Breast epithelium (tissue), 4 donors: ENCODE results near the gene TSHR. TPM values are rescaled to one million over a fixed set of nuclear protein-coding genes. Genes with fewer than 3 reads are reported as not detected.

ENCODE experiments used
- DNase-seq, 2 donors: peaks; one replicate each; pipeline ENCODE4 v3.0.0-alpha.2; 2019; ENCODE audit warnings: low spot score in 2 of 2
- H3K27ac ChIP-seq, 2 donors: fragments of 200-600 bp; sonication (generic) in 1 of 2; one replicate each; pipeline ENCODE4 v1.5.1; 2016 to 2019; ENCODE audit warnings: mild to moderate bottlenecking in 1 of 2
- H3K27me3 ChIP-seq, 2 donors: fragments of 200-600 bp; sonication (generic) in 1 of 2; one replicate each; pipeline versions ENCODE4 v1.5.1 to v1.6.0; 2017 to 2019; ENCODE audit warnings: control low read depth in 1 of 2, mild to moderate bottlenecking in 1 of 2
- H3K36me3 ChIP-seq: fragments of 200-600 bp; one replicate; pipeline ENCODE4 v1.5.1; 2019
- H3K4me1 ChIP-seq, 2 donors: fragments of 200-600 bp; sonication (generic); one replicate each; pipeline ENCODE4 v1.5.1; 2016 to 2019; ENCODE audit warnings: control low read depth in 1 of 2
- H3K4me3 ChIP-seq, 3 donors: fragments of 200-600 bp; sonication (generic); 1 replicate in 2 of 3; 2 replicates in 1 of 3; pipeline ENCODE4 v1.5.1; 2016 to 2019; ENCODE audit warnings: mild to moderate bottlenecking in 3 of 3, moderate library complexity in 2 of 3
- H3K9me3 ChIP-seq, 2 donors: fragments of 200-600 bp; sonication (generic) in 1 of 2; one replicate each; pipeline ENCODE4 v1.5.1; 2016 to 2019; ENCODE audit warnings: control low read depth in 1 of 2
- CTCF ChIP-seq, 3 donors: fragments of 450-650 bp; IDR thresholded peaks; one replicate each; pipeline ENCODE4 v1.5.1; 2016 to 2017; ENCODE audit warnings: antibody characterized with exemption in 3 of 3, mild to moderate bottlenecking in 3 of 3, moderate library complexity in 3 of 3
- POLR2A ChIP-seq: fragments of 450-650 bp; IDR thresholded peaks from one replicate; pipeline ENCODE4 v1.6.1; 2016; ENCODE audit warnings: antibody characterized with exemption, mild to moderate bottlenecking, moderate library complexity
- POLR2AphosphoS5 ChIP-seq, 3 donors: sonication (generic); formaldehyde crosslinking; IDR thresholded peaks; one replicate each; pipeline ENCODE4 v1.6.1; 2017; ENCODE audit warnings: antibody characterized with exemption in 3 of 3
- intact Hi-C: fragments of 100-400 bp; cut with DNase I; formaldehyde crosslinking; loops from one replicate; pipeline ENCODE4 v1.15.1; 2023; ENCODE audit warnings: low total_unique reads
- total RNA-seq, 3 donors: library from RNA; depleted of rRNA; stranded (reverse); fragments of >200 nt; gene quantifications; one replicate each; pipeline ENCODE4 v1.1.0, GENCODE V29; 2016

Gene TSHR
- total RNA-seq, 3 donors from 2014 or later, result 0.48 to 1.6 TPM; not detected in 1

- intact Hi-C loops, result no loop called here
- DNase-seq, result no peak
- Histone ChIP-seq H3K9me3 (no peaks in the 10 kb centered on the region), H3K4me1 (no peaks in the 10 kb centered on the region), H3K4me3 (no peak overlapping the region), H3K36me3 (no peaks in the 10 kb centered on the region), H3K27ac (no peak overlapping the region), H3K27me3 (no peaks in the 10 kb centered on the region)
- no peak for TF ChIP-seq POLR2AphosphoS5 (IDR thresholded peaks at IDR 0.05)
- no peak for TF ChIP-seq POLR2A
- TF ChIP-seq CTCF (IDR thresholded peaks at IDR 0.05), result no peak
These were observed 202.0 kb downstream of the TSHR start for GRCh38 chr14:81157431-81157830.

DNA sequence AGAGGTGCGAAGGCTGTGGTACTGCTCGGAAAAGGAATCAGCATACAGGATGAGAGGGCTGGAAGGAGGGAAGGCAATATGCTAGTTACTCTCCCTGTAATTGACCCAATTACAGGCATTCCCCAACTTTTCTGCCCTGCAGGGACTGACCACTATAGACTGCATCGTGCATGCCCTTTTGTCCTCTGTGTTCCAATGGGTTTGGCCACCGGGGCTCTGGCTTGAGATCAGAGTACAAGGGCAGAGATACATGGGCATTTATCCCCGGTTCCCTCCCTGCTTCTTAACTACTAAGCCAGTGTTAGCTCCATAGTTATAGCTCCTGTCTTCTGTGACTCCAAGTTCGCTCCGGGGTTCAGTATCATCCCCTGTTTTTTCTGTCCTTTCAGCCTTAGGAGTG lies 205.7 kb downstream of the TSHR start:
- intact Hi-C loops, result no loop called here
- no peaks in the 10 kb centered on the region for H3K36me3 ChIP-seq
- no peaks in the 10 kb centered on the region for H3K4me1 ChIP-seq
- H3K27me3 ChIP-seq, result no peaks in the 10 kb centered on the region
- TF ChIP-seq POLR2A (no peak), POLR2AphosphoS5 (IDR thresholded peaks at IDR 0.05) (no peak), CTCF (IDR thresholded peaks at IDR 0.05) (no peak)
- no peak overlapping the region for H3K27ac ChIP-seq
- no peaks in the 10 kb centered on the region for H3K9me3 ChIP-seq
- DNase-seq, result no peak
- H3K4me3 ChIP-seq, result no peak overlapping the region

- TF ChIP-seq POLR2AphosphoS5 (IDR thresholded peaks at IDR 0.05) (no peak), POLR2A (no peak), CTCF (IDR thresholded peaks at IDR 0.05) (no peak)
- no peaks in the 10 kb centered on the region for H3K27me3 ChIP-seq
These were observed 206.3 kb downstream of the TSHR start for GRCh38 chr14:81161749-81162148.

DNA sequence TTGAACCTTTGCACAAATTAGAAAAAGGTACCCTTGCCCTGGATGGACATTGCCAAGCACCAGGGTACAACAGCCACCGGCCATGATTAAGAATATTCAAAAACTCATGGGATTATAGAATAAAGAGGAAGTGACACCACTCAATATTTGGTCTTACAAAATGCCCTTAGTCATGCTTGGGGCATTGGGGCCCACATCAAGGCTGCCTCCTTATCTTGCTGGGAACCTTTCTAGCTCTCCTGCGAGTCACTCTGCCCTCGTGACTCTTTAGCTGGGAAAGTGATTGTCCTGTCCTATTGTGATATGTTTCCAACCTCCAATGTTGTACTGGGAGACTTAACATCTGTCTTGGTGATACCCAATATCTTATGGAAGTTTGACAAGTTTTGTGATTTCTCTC lies 207.5 kb downstream of the TSHR start:
- no peak overlapping the region for H3K4me3 ChIP-seq
- no peaks in the 10 kb centered on the region for H3K9me3 ChIP-seq
- H3K36me3 ChIP-seq, result no peaks in the 10 kb centered on the region
- no peak for DNase-seq
- intact Hi-C loops, result no loop called here
- TF ChIP-seq POLR2AphosphoS5 (IDR thresholded peaks at IDR 0.05) (no peak), POLR2A (no peak)
- no peaks in the 10 kb centered on the region for H3K4me1 ChIP-seq
- no peak overlapping the region for H3K27ac ChIP-seq
- H3K27me3 ChIP-seq, result no peaks in the 10 kb centered on the region

More at GRCh38 chr14:81161749-81162148, 206.3 kb downstream of the TSHR start:
- H3K4me3 ChIP-seq, result no peak overlapping the region
- H3K4me1 ChIP-seq, result no peaks in the 10 kb centered on the region
- H3K36me3 ChIP-seq, result no peaks in the 10 kb centered on the region
- H3K27ac ChIP-seq, result no peak overlapping the region
- intact Hi-C loops, result no loop called here
- no peak for DNase-seq
- no peaks in the 10 kb centered on the region for H3K9me3 ChIP-seq

DNA sequence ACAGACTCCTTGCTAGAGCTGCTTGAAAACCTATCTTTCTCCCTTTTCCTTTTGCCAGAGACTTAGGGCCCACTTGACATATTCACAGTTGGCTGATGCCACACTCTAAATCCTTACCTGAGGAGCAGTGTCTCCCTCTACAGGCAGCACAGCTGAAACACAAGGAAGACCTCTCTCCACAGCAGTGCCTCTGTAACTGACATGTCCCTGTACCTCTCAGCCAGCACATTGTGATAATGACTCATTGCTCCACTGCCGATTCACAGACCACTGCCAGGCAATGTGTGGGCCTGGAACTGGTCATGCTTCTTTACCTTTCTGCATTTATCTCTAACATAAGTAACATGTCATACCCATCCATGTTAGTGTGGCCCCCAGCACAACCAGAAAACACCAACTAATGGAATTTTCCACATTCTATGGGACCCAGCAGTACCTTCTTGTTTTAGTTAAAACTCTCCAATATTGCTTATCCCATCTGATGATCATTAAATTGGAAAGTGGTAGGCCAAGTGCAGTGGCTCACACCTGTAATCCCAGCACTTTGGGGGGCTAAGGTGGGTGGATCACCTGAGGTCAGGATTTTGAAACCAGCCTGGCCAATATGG lies 208.8 kb downstream of the TSHR start:
- intact Hi-C loops, result no loop called here
- no peak for DNase-seq
- Histone ChIP-seq H3K27ac (no peak overlapping the region), H3K27me3 (no peaks in the 10 kb centered on the region), H3K4me1 (no peaks in the 10 kb centered on the region), H3K4me3 (no peak overlapping the region), H3K36me3 (no peaks in the 10 kb centered on the region), H3K9me3 (no peaks in the 10 kb centered on the region)
- TF ChIP-seq CTCF (IDR thresholded peaks at IDR 0.05), result peak in 1 of 3 donors; percentile 29
- TF ChIP-seq POLR2AphosphoS5 (IDR thresholded peaks at IDR 0.05), result no peak

- Histone ChIP-seq H3K27me3 (no peaks in the 10 kb centered on the region), H3K27ac (no peak overlapping the region), H3K4me1 (no peaks in the 10 kb centered on the region), H3K9me3 (no peaks in the 10 kb centered on the region), H3K4me3 (no peak overlapping the region), H3K36me3 (no peaks in the 10 kb centered on the region)
- no peak for TF ChIP-seq CTCF (IDR thresholded peaks at IDR 0.05)
- no peak for TF ChIP-seq POLR2AphosphoS5 (IDR thresholded peaks at IDR 0.05)
- no peak for TF ChIP-seq POLR2A
- no peak for DNase-seq
- intact Hi-C loops, result no loop called here
These were observed 209.8 kb downstream of the TSHR start for GRCh38 chr14:81165188-81165587.
